ENCODE data around the gene NPPC. TPM values are rescaled to one million over a fixed set of nuclear protein-coding genes. Genes with fewer than 3 reads are reported as not detected.

Gene NPPC
- total RNA-seq, 1 donor from 2014 or later: 5.4 TPM

DNA sequence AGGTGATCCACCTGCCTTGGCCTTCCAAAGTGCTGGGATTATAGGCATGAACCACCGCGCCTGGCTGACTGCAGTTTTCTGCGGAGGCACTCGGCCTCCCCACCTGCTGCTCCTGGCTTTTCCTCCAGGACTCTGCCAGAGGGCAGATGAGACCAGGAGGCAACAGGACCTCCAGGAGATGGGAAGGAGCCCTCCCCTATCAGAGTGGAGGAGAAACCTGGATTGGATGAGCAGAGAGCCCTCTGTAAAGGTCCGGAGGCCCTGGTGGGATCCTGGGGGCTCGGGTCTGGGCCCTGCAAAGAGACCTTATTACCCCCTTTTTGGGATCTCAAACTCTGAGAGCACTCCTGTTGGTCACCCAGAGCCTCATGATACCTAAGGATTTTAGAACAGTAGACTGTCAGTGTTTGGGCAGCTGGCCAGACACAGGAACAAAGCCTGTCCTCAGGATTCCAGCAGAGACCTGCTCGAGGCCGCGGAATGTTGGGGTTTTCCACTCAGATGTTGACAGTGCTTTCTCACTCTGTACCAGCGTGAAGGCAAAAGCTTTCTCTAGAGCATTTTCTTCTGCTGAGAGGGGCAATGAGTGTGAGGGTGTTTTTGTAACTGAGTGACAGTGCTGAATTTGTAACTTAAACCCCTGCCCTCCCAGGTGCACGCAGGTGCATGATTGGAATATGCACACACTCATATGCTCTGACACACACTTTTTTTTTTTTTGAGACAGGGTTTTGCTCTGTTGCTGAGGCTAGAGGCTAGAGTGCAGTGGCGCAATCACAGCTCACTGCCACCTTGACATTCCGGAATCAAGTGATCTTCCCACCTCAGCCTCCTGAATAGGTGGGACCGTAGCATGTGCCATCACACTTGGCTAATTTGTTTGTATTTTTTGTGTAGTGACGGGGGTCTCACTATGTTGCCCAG, 48.4 kb downstream of the NPPC start:
- no peak for DNase-seq (ENCODE audit: extremely low spot score, unreplicated experiment)
- peaks cover 12% of the 10 kb centered on the region for H3K27me3 Mint-ChIP-seq
- no peak overlapping the region for H3K4me3 Mint-ChIP-seq
- H3K36me3 Mint-ChIP-seq: no peaks in the 10 kb centered on the region
- peaks cover 11% of the 10 kb centered on the region for H3K4me1 Mint-ChIP-seq (ENCODE audit: unreplicated experiment)
- H3K27ac Mint-ChIP-seq: no peak overlapping the region
- H3K9me3 Mint-ChIP-seq: no peaks in the 10 kb centered on the region
- TF ChIP-seq CTCF (conservative IDR thresholded peaks at IDR 0.05): no peak

DNA sequence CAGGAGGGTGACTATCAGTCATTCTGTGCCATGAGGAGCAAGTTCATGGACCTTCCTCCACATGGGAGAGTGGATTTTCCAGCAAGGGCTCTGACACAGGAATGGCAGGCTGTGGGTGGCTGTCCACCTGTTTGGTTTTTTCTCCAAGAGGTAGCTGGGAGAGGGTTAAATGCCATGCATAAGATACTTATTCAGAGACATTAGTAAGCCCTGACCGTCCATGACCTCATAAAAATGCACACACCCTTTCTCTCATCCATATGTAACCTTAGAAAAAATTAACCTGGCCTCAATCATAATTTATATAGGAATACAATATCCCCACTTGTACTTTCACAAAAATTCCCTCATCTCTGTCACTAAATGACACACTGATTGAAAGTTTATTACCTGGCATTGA, 51.3 kb downstream of the NPPC start:
- TF ChIP-seq CTCF (conservative IDR thresholded peaks at IDR 0.05): no peak
- Mint-ChIP-seq H3K4me1 (ENCODE audit: unreplicated experiment) (peaks cover 3% of the 10 kb centered on the region), H3K9me3 (no peaks in the 10 kb centered on the region), H3K36me3 (no peaks in the 10 kb centered on the region), H3K4me3 (no peak overlapping the region), H3K27ac (no peak overlapping the region), H3K27me3 (peaks cover 7% of the 10 kb centered on the region)
- no peak for DNase-seq (ENCODE audit: extremely low spot score, unreplicated experiment)

Small RNAs within 50 kb of the gene (microRNA-seq; reads per million reads assigned to microRNA genes)
- not detected for gene MIR1471

Other genes with a start within 250 kb of the NPPC start
- gene PTMA, start 217.9 kb downstream of the NPPC start, total RNA-seq (ENCODE audit: low replicate concordance): 969 and 1,228 TPM in 2 replicates
- gene PDE6D, start 145.1 kb downstream of the NPPC start, total RNA-seq (ENCODE audit: low replicate concordance): 15.3 and 24.3 TPM in 2 replicates
- gene COPS7B, start 140.0 kb downstream of the NPPC start, total RNA-seq (ENCODE audit: low replicate concordance): 36.4 and 48.1 TPM in 2 replicates
- 37.8 and 53.6 TPM in 2 replicates for gene DIS3L2, start 35.3 kb upstream of the NPPC start, total RNA-seq (ENCODE audit: low replicate concordance)

Data from type B pancreatic cell (in vitro differentiated cells).